Chondrocyte (in vitro differentiated cells): ENCODE results near the gene PLCB4. TPM values are rescaled to one million over a fixed set of nuclear protein-coding genes. Genes with fewer than 3 reads are reported as not detected.

Experiments
- DNase-seq: peaks from one replicate; pipeline ENCODE4 v3.0.0; 2021; ENCODE audit warnings: mixed read lengths, low spot score
- H3K27ac Mint-ChIP-seq: one replicate; pipeline ENCODE4 v1.8.0; 2021; ENCODE audit warnings: mild to moderate bottlenecking, moderate library complexity, mixed read lengths; ENCODE audit not compliant: unreplicated experiment
- H3K27me3 Mint-ChIP-seq: 2 replicates; pipeline ENCODE4 v1.8.0; 2021; ENCODE audit warnings: low read depth, mixed read lengths
- H3K36me3 Mint-ChIP-seq: 2 replicates; pipeline ENCODE4 v1.8.0; 2021; ENCODE audit warnings: low read depth, mixed read lengths
- H3K4me1 Mint-ChIP-seq: 2 replicates; pipeline ENCODE4 v1.8.0; 2021; ENCODE audit warnings: low read depth, mild to moderate bottlenecking, mixed read lengths
- H3K4me3 Mint-ChIP-seq: one replicate; pipeline ENCODE4 v1.8.0; 2021; ENCODE audit warnings: mild to moderate bottlenecking, moderate library complexity, mixed read lengths; ENCODE audit not compliant: unreplicated experiment
- H3K9me3 Mint-ChIP-seq: 2 replicates; pipeline ENCODE4 v1.8.0; 2021; ENCODE audit warnings: low read depth, mixed read lengths
- CTCF ChIP-seq: fragments of 200-600 bp; sonication (generic); IDR thresholded peaks from 2 replicates; pipeline ENCODE4 v1.5.0; 2021; ENCODE audit warnings: antibody characterized with exemption, mild to moderate bottlenecking, moderate library complexity
- total RNA-seq: library from RNA; stranded (reverse); gene quantifications from 3 replicates; pipeline ENCODE4 v1.2.1, GENCODE V29; 2021

Gene PLCB4
- total RNA-seq, 1 donor from 2014 or later = 13.3 TPM

- Mint-ChIP-seq H3K4me3 (no peak overlapping the region), H3K4me1 (peaks cover 28% of the 10 kb centered on the region), H3K36me3 (peaks cover 19% of the 10 kb centered on the region), H3K27me3 (no peaks in the 10 kb centered on the region), H3K27ac (no peak overlapping the region), H3K9me3 (peaks cover 4% of the 10 kb centered on the region)
- TF ChIP-seq CTCF = no peak
- DNase-seq = no peak
Observed at GRCh38 chr20:9444921-9445320, 376.0 kb downstream of the PLCB4 start.

- no peak for TF ChIP-seq CTCF
- H3K27ac Mint-ChIP-seq = no peak overlapping the region
- DNase-seq = no peak
- no peaks in the 10 kb centered on the region for H3K27me3 Mint-ChIP-seq
- no peak overlapping the region for H3K4me3 Mint-ChIP-seq
- H3K9me3 Mint-ChIP-seq = peaks cover 4% of the 10 kb centered on the region
- peaks cover 11% of the 10 kb centered on the region for H3K36me3 Mint-ChIP-seq
- peaks cover 24% of the 10 kb centered on the region for H3K4me1 Mint-ChIP-seq
Observed at GRCh38 chr20:9447182-9447581, 378.3 kb downstream of the PLCB4 start.

- H3K9me3 Mint-ChIP-seq = no peaks in the 10 kb centered on the region
- H3K27ac Mint-ChIP-seq = no peak overlapping the region
- no peak for TF ChIP-seq CTCF
- H3K4me3 Mint-ChIP-seq = no peak overlapping the region
- H3K27me3 Mint-ChIP-seq = no peaks in the 10 kb centered on the region
- no peak for DNase-seq
- H3K4me1 Mint-ChIP-seq = peaks cover 24% of the 10 kb centered on the region
- peaks cover 14% of the 10 kb centered on the region for H3K36me3 Mint-ChIP-seq
Observed at GRCh38 chr20:9453201-9453600, 384.3 kb downstream of the PLCB4 start.

GRCh38 chr20:9454791-9455190, 385.9 kb downstream of the PLCB4 start:
- Mint-ChIP-seq H3K4me3 (no peak overlapping the region), H3K27ac (no peak overlapping the region), H3K9me3 (no peaks in the 10 kb centered on the region), H3K4me1 (peaks cover 24% of the 10 kb centered on the region), H3K27me3 (no peaks in the 10 kb centered on the region), H3K36me3 (peaks cover 14% of the 10 kb centered on the region)
- no peak for DNase-seq
- no peak for TF ChIP-seq CTCF

GRCh38 chr20:9457136-9457535, 388.2 kb downstream of the PLCB4 start:
- no peak for DNase-seq
- Mint-ChIP-seq H3K36me3 (peaks cover 20% of the 10 kb centered on the region), H3K27ac (no peak overlapping the region), H3K9me3 (no peaks in the 10 kb centered on the region), H3K27me3 (no peaks in the 10 kb centered on the region), H3K4me1 (peaks cover 36% of the 10 kb centered on the region), H3K4me3 (no peak overlapping the region)
- TF ChIP-seq CTCF = no peak
